SH-SY5Y (cell line): Measurements from ENCODE around the gene E2F4.

Experiments
- GATA2 ChIP-seq: IDR thresholded peaks from 2 replicates; pipeline ENCODE4 v1.6.1; 2011; ENCODE audit warnings: mild to moderate bottlenecking, low read depth, low read length
- GATA3 ChIP-seq: IDR thresholded peaks from 2 replicates; pipeline ENCODE4 v1.6.1; 2011; ENCODE audit warnings: low read depth, mild to moderate bottlenecking, low read length, moderate library complexity

- no peak for TF ChIP-seq GATA3
- TF ChIP-seq GATA2 = no peak
Measured at GRCh38 chr16:67147437-67148140, 44.4 kb upstream of the E2F4 start.
